Measurements from ENCODE around the gene EID2.

Gene EID2

GRCh38 chr19:39502640-39503417, 37.1 kb downstream of the EID2 start:
- no peak for DNase-seq (ENCODE audit: low read depth)

- no peak for DNase-seq (ENCODE audit: low read depth)
These were observed 38.6 kb downstream of the EID2 start for GRCh38 chr19:39501340-39501739.

- DNase-seq (ENCODE audit: low read depth) = no peak
These were observed 39.4 kb downstream of the EID2 start for GRCh38 chr19:39500543-39500942.

GRCh38 chr19:39499932-39500331, 40.0 kb downstream of the EID2 start:
- DNase-seq (ENCODE audit: low read depth) = no peak

- DNase-seq (ENCODE audit: low read depth) = no peak
These were observed 40.9 kb downstream of the EID2 start, which contains the start of gene DLL3 for GRCh38 chr19:39498798-39499642. DLL3 (plus strand) TSS chr19:39498947; CDS start chr19:39498975, 28 bp downstream.

- no peak for DNase-seq (ENCODE audit: low read depth)
These were observed 41.8 kb downstream of the EID2 start for GRCh38 chr19:39497996-39498797.

- no peak for DNase-seq (ENCODE audit: low read depth)
These were observed 42.3 kb downstream of the EID2 start for GRCh38 chr19:39497701-39497995.

GRCh38 chr19:39496063-39496462, 43.9 kb downstream of the EID2 start:
- DNase-seq (ENCODE audit: low read depth) = no peak

- DNase-seq (ENCODE audit: low read depth) = no peak
These were observed 45.3 kb downstream of the EID2 start for GRCh38 chr19:39494661-39495060.

GRCh38 chr19:39492788-39493187, 47.2 kb downstream of the EID2 start:
- no peak for DNase-seq (ENCODE audit: low read depth)

GRCh38 chr19:39492225-39492624, 47.7 kb downstream of the EID2 start:
- DNase-seq (ENCODE audit: low read depth) = no peak

- no peak for DNase-seq (ENCODE audit: low read depth)
These were observed 50.2 kb downstream of the EID2 start for GRCh38 chr19:39489756-39490155.
